ENCODE data around the gene REEP5. TPM values are rescaled to one million over a fixed set of nuclear protein-coding genes. Genes with fewer than 3 reads are reported as not detected.

Gene REEP5
- total RNA-seq, 1 experiment from 2014 or later, result 112 TPM

- intact Hi-C loops (cut with micrococcal nuclease; ENCODE audit: unreplicated experiment), result no loop called here
- DNase-seq (ENCODE audit: low read depth, low spot score) (no peak), ATAC-seq (no peak)
- H3K4me3 ChIP-seq (ENCODE audit: low read depth in 2 of 2, low read length in 2 of 2), result no peak overlapping the region
- H3K9me3 ChIP-seq (ENCODE audit: control insufficient read depth, insufficient read depth, low read depth, low read length), result no peaks in the 10 kb centered on the region
- H3K36me3 ChIP-seq (ENCODE audit: control insufficient read depth, insufficient read depth, low read length), result no peaks in the 10 kb centered on the region
- H3K27ac ChIP-seq (ENCODE audit: low read length), result no peak overlapping the region
- no peaks in the 10 kb centered on the region for H3K4me1 ChIP-seq (ENCODE audit: control insufficient read depth, insufficient read depth, low read length)
- TF ChIP-seq TCF7L2 (IDR thresholded peaks at IDR 0.05; ENCODE audit: low read depth, low read length), result no peak
- no peak for TF ChIP-seq REST (IDR thresholded peaks at IDR 0.05; ENCODE audit: insufficient read depth in 1 of 2, low read depth in 2 of 2, low read length in 1 of 2)
- TF ChIP-seq, protein P1, sequence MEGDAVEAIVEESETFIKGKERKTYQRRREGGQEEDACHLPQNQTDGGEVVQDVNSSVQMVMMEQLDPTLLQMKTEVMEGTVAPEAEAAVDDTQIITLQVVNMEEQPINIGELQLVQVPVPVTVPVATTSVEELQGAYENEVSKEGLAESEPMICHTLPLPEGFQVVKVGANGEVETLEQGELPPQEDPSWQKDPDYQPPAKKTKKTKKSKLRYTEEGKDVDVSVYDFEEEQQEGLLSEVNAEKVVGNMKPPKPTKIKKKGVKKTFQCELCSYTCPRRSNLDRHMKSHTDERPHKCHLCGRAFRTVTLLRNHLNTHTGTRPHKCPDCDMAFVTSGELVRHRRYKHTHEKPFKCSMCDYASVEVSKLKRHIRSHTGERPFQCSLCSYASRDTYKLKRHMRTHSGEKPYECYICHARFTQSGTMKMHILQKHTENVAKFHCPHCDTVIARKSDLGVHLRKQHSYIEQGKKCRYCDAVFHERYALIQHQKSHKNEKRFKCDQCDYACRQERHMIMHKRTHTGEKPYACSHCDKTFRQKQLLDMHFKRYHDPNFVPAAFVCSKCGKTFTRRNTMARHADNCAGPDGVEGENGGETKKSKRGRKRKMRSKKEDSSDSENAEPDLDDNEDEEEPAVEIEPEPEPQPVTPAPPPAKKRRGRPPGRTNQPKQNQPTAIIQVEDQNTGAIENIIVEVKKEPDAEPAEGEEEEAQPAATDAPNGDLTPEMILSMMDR (IDR thresholded peaks at IDR 0.05), result no peak
- no peak for TF ChIP-seq POLR2AphosphoS5 (IDR thresholded peaks at IDR 0.05; ENCODE audit: low read depth, low read length)
- no peak for TF ChIP-seq SIN3A (IDR thresholded peaks at IDR 0.05; ENCODE audit: borderline replicate concordance, insufficient read depth, low read depth, low read length)
- ChIA-PET POLR2A (no interaction called here), CTCF (no interaction called here)
- in situ Hi-C loops (cut with HindIII; ENCODE audit: low pct_unique_long_range_greater_than_20kb, low sequenced_read_pairs), result no loop called here
- BruUV-seq (replicated peaks), result no TSS peak
- no peaks in the 10 kb centered on the region for H3K27me3 ChIP-seq (ENCODE audit: control insufficient read depth, insufficient read depth, low read length)
These were observed 13.6 kb upstream of the REEP5 start for GRCh38 chr5:112935675-112936074.

GRCh38 chr5:112934366-112934663, 12.3 kb upstream of the REEP5 start:
- Histone ChIP-seq H3K9me3 (ENCODE audit: control insufficient read depth, insufficient read depth, low read depth, low read length) (no peaks in the 10 kb centered on the region), H3K4me3 (ENCODE audit: low read depth in 2 of 2, low read length in 2 of 2) (no peak overlapping the region), H3K4me1 (ENCODE audit: control insufficient read depth, insufficient read depth, low read length) (no peaks in the 10 kb centered on the region), H3K36me3 (ENCODE audit: control insufficient read depth, insufficient read depth, low read length) (no peaks in the 10 kb centered on the region), H3K27me3 (ENCODE audit: control insufficient read depth, insufficient read depth, low read length) (no peaks in the 10 kb centered on the region), H3K27ac (ENCODE audit: low read length) (no peak overlapping the region)
- ChIA-PET CTCF (no interaction called here), POLR2A (interaction anchor here (0.6 kb wide), 1 partner anchor 19 kb away, joined by 4 read pairs; no protein-coding TSS in a partner anchor)
- in situ Hi-C loops (cut with HindIII; ENCODE audit: low pct_unique_long_range_greater_than_20kb, low sequenced_read_pairs), result no loop called here
- ATAC-seq (no peak), DNase-seq (ENCODE audit: low read depth, low spot score) (no peak)
- BruUV-seq (replicated peaks), result no TSS peak
- TF ChIP-seq TCF7L2 (IDR thresholded peaks at IDR 0.05; ENCODE audit: low read depth, low read length), result no peak
- no peak for TF ChIP-seq POLR2AphosphoS5 (IDR thresholded peaks at IDR 0.05; ENCODE audit: low read depth, low read length)
- no peak for TF ChIP-seq SIN3A (IDR thresholded peaks at IDR 0.05; ENCODE audit: borderline replicate concordance, insufficient read depth, low read depth, low read length)
- TF ChIP-seq REST (IDR thresholded peaks at IDR 0.05; ENCODE audit: insufficient read depth in 1 of 2, low read depth in 2 of 2, low read length in 1 of 2), result no peak
- TF ChIP-seq, protein P1 (IDR thresholded peaks at IDR 0.05), result no peak
- intact Hi-C loops (cut with micrococcal nuclease; ENCODE audit: unreplicated experiment), result no loop called here
